Fibroblast of mammary gland (primary cell): Measurements from ENCODE around the gene CUEDC2.

Source experiments
- DNase-seq: peaks from one replicate; pipeline ENCODE4 v3.0.0-alpha.2; 2010; ENCODE audit warnings: low read depth
- H3K4me3 ChIP-seq: 2 replicates; pipeline ENCODE4 v1.5.1; 2011; ENCODE audit warnings: low read depth, mild to moderate bottlenecking, low read length, moderate library complexity; ENCODE audit not compliant: control insufficient read depth
- CTCF ChIP-seq: conservative IDR thresholded peaks from 2 replicates; pipeline ENCODE4 v1.5.1; 2011; ENCODE audit warnings: low read depth, low read length, inconsistent platforms; ENCODE audit not compliant: control insufficient read depth, insufficient read depth

Gene CUEDC2

GRCh38 chr10:102396730-102397151 lies 35.6 kb downstream of the CUEDC2 start:
- H3K4me3 ChIP-seq, result peak overlapping the region; percentile 74
- no peak for TF ChIP-seq CTCF
- DNase-seq, result no peak

DNA sequence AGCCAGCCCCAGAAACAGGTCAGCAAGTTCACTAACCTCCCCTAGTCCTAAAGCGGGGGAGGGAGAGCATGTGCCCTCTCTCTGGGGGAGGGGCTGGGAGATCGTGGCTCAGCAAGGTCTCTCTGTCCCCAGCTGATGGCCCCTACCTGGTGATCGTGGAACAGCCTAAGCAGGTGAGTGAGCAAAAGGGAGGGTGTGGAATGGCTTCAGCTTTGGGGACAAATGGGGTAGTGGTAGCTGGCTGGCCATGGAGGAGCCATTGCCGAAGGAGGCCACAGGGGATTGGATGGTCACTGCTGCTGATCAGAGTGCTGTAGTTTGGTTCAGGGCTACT lies 36.1 kb downstream of the CUEDC2 start:
- TF ChIP-seq CTCF, result no peak
- H3K4me3 ChIP-seq, result peak overlapping the region; percentile 74

GRCh38 chr10:102395400-102396316 lies 36.7 kb downstream of the CUEDC2 start, which contains the start of gene NFKB2:
Gene NFKB2 (plus strand): TSS chr10:102395705. CDS start chr10:102395960, 255 bp downstream.
- DNase-seq, result peak; percentile 76
- peak within 1 kb of the TSS; percentile 74 for H3K4me3 ChIP-seq
- no peak for TF ChIP-seq CTCF

More for the DNA sequence above, 36.1 kb downstream of the CUEDC2 start:
- no peak for DNase-seq

GRCh38 chr10:102394801-102395399 lies 37.5 kb downstream of the CUEDC2 start:
- H3K4me3 ChIP-seq, result peak overlapping the region; percentile 74
- DNase-seq, result peak; percentile 40
- no peak for TF ChIP-seq CTCF

GRCh38 chr10:102394079-102394800 lies 38.1 kb downstream of the CUEDC2 start:
- no peak for TF ChIP-seq CTCF
- DNase-seq, result peak; percentile 89

DNA sequence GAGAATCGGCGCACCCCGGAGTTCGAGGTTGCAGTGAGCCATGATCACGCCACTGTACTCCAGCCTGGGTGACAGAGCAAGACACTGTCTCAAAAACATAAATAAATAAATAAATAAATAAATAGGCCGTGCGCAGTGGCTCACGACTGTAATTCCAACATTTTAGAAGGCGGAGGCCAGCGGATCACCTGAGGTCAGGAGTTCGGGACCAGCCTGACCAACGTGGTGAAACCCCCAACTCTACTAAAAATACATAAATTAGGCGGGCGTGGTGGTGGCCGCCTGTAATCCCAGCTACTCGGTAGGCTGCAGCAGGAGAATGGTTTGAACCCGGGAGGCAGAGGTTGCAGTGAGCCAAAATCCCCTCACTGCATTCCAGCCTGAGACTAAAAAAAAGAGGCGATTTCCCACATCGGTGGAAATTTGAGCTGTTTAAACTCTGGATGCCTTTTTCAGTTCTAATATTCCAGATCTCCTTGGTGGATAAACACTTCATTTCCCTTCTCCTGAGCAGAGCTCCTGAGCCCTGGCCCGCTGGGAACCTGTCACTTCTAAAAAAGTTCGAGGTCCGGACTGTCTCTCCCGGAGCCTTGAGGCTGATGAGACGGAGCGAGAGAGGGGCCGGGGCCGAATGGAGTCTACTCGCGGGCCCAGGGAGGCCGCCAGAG lies 38.8 kb downstream of the CUEDC2 start:
- peak; percentile 80 for TF ChIP-seq CTCF
- no peak for DNase-seq
- peak overlapping the region; percentile 74 for H3K4me3 ChIP-seq

More at GRCh38 chr10:102394079-102394800, 38.1 kb downstream of the CUEDC2 start:
- peak overlapping the region; percentile 74 for H3K4me3 ChIP-seq
